Prostate gland (tissue), 2 donors: ENCODE measurements around the gene GNAZ. TPM values are rescaled to one million over a fixed set of nuclear protein-coding genes. Genes with fewer than 3 reads are reported as not detected.

Source experiments
- DNase-seq: peaks from one replicate; pipeline ENCODE4 v3.0.0-alpha.2; 2019; ENCODE audit warnings: low spot score
- H3K27ac ChIP-seq, 2 donors: fragments of 200-600 bp; sonication (generic); 2 replicates each; pipeline ENCODE4 v1.5.1; 2017 to 2019
- H3K27me3 ChIP-seq: fragments of 200-600 bp; sonication (generic); replicated peaks from 2 replicates; pipeline ENCODE4 v1.5.1; 2019; ENCODE audit not compliant: insufficient read depth
- H3K36me3 ChIP-seq, 2 donors: fragments of 200-600 bp; sonication (generic); 1 replicate in 1 of 2; 2 replicates in 1 of 2; pipeline versions ENCODE4 v1.5.1 to v1.8.1; 2017 to 2019
- H3K4me1 ChIP-seq: fragments of 200-600 bp; sonication (generic); replicated peaks from 2 replicates; pipeline ENCODE4 v1.5.1; 2019
- H3K4me3 ChIP-seq, 2 donors: fragments of 200-600 bp; sonication (generic); 2 replicates each; pipeline ENCODE4 v1.5.1; 2017 to 2019
- H3K9me3 ChIP-seq: fragments of 200-600 bp; sonication (generic); 2 replicates; pipeline ENCODE4 v1.5.1; 2017
- POLR2A ChIP-seq: fragments of 450-650 bp; IDR thresholded peaks from one replicate; pipeline ENCODE4 v1.6.1; 2016; ENCODE audit warnings: antibody characterized with exemption, mild to moderate bottlenecking
- POLR2AphosphoS5 ChIP-seq: sonication (generic); formaldehyde crosslinking; IDR thresholded peaks from one replicate; pipeline ENCODE4 v1.6.1; 2017; ENCODE audit warnings: antibody characterized with exemption
- WGBS: methylation state at CpG from one replicate; pipeline ENCODE4 v1.1.5; 2018; 5-methylcytosine and 5-hydroxymethylcytosine counted together
- intact Hi-C: fragments of 100-400 bp; cut with DNase I; formaldehyde crosslinking; loops from one replicate; pipeline ENCODE4 v1.14.2; 2022
- total RNA-seq, 2 donors: library from RNA; depleted of rRNA; stranded (reverse); fragments of >200 nt; gene quantifications; one replicate each; pipeline ENCODE4 v1.1.0, GENCODE V29; 2016
- TF ChIP-seq, protein P1 (sequence below), 4 experiments: fragments of 200-600 bp in 2 of 4; fragments of 450-650 bp in 2 of 4; sonication (generic) in 2 of 4; IDR thresholded peaks; 1 replicate in 3 of 4; 2 replicates in 1 of 4; pipeline ENCODE4 v1.5.1; 2016 to 2019; ENCODE audit warnings: antibody characterized with exemption in 4 of 4, mild to moderate bottlenecking in 2 of 4, moderate library complexity in 2 of 4

Gene GNAZ
- total RNA-seq, 2 donors from 2014 or later, result 5.7 to 22.6 TPM

GRCh38 chr22:23097412-23098229 is 27.3 kb downstream of the GNAZ start:
- no peak for TF ChIP-seq POLR2A
- TF ChIP-seq POLR2AphosphoS5, result no peak
- TF ChIP-seq, protein P1, sequence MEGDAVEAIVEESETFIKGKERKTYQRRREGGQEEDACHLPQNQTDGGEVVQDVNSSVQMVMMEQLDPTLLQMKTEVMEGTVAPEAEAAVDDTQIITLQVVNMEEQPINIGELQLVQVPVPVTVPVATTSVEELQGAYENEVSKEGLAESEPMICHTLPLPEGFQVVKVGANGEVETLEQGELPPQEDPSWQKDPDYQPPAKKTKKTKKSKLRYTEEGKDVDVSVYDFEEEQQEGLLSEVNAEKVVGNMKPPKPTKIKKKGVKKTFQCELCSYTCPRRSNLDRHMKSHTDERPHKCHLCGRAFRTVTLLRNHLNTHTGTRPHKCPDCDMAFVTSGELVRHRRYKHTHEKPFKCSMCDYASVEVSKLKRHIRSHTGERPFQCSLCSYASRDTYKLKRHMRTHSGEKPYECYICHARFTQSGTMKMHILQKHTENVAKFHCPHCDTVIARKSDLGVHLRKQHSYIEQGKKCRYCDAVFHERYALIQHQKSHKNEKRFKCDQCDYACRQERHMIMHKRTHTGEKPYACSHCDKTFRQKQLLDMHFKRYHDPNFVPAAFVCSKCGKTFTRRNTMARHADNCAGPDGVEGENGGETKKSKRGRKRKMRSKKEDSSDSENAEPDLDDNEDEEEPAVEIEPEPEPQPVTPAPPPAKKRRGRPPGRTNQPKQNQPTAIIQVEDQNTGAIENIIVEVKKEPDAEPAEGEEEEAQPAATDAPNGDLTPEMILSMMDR (IDR thresholded peaks at IDR 0.05), result no peak
- Histone ChIP-seq H3K9me3 (no peaks in the 10 kb centered on the region), H3K36me3 (no peaks in the 10 kb centered on the region), H3K4me1 (peaks cover 14% of the 10 kb centered on the region), H3K27me3 (no peaks in the 10 kb centered on the region), H3K4me3 (no peak overlapping the region), H3K27ac (peak overlapping the region; percentile 67 to 74)
- no peak for DNase-seq
- WGBS, result 90% methylated on average over 16 of the region's 16 CpGs
- intact Hi-C loops, result no loop called here

DNA sequence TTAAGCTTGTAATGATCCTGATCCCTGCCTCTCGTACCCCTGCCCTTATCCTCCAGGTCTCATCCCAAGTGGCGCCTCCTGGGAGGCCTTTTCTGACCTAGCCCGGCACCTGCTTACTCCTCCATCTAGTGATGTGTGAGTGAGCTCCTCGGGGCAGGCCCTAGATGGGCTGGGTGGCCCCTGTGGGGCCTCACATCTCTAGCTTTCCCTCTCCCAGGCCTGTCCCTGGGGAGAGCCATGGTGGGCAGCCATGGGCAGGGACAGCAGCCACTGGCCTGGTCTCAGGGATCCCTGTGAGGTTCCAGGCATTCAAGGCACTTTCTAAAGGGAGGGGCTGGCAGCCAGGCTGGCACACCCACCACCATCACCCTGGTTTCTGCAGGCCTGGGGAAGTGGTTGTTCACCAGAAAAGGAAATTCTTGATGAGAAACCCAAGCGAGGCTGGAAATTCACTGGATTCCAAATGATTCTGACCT is 27.9 kb downstream of the GNAZ start:
- Histone ChIP-seq H3K4me3 (no peak overlapping the region), H3K27ac (peak overlapping the region; percentile 67 to 74), H3K4me1 (peaks cover 14% of the 10 kb centered on the region), H3K9me3 (no peaks in the 10 kb centered on the region), H3K36me3 (no peaks in the 10 kb centered on the region), H3K27me3 (no peaks in the 10 kb centered on the region)
- TF ChIP-seq POLR2AphosphoS5 (no peak), POLR2A (no peak)
- TF ChIP-seq, protein P1 (IDR thresholded peaks at IDR 0.05), result no peak
- intact Hi-C loops, result no loop called here
- 74% methylated on average over 5 of the region's 5 CpGs for WGBS
- DNase-seq, result no peak

- peak; percentile 58 for DNase-seq
- no peaks in the 10 kb centered on the region for H3K27me3 ChIP-seq
- peaks cover 14% of the 10 kb centered on the region for H3K4me1 ChIP-seq
- intact Hi-C loops, result no loop called here
- TF ChIP-seq, protein P1 (IDR thresholded peaks at IDR 0.05), result no peak
- no peak for TF ChIP-seq POLR2A
- TF ChIP-seq POLR2AphosphoS5, result peak; percentile 44
- 20% methylated on average over 28 of the region's 28 CpGs for whole genome bisulfite sequencing
- no peak overlapping the region for H3K4me3 ChIP-seq
- H3K27ac ChIP-seq, result peak overlapping the region; percentile 67 to 74
- no peaks in the 10 kb centered on the region for H3K36me3 ChIP-seq
- H3K9me3 ChIP-seq, result no peaks in the 10 kb centered on the region
Observed at GRCh38 chr22:23098718-23099530, 28.6 kb downstream of the GNAZ start.

DNA sequence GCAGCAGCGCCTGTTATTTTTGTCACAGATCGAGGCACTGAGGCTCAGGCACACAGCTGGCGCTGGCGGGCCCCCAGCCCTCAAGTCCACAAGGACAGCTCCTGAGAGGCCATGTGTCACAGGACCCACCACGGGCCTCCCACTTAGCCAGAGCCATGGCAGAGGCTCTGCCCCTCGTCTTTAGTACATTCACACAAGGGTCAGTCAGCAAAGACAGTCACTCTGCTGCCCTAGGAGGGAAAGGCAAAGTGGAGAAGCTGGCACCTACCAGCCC is 29.1 kb downstream of the GNAZ start:
- Histone ChIP-seq H3K4me3 (no peak overlapping the region), H3K9me3 (no peaks in the 10 kb centered on the region), H3K27me3 (no peaks in the 10 kb centered on the region), H3K4me1 (peaks cover 14% of the 10 kb centered on the region), H3K36me3 (no peaks in the 10 kb centered on the region), H3K27ac (peak overlapping the region; percentile 67 to 74)
- DNase-seq, result no peak
- 90% methylated on average over 6 of the region's 6 CpGs for WGBS
- TF ChIP-seq POLR2A (no peak), POLR2AphosphoS5 (no peak)
- TF ChIP-seq, protein P1 (IDR thresholded peaks at IDR 0.05), result no peak
- intact Hi-C loops, result no loop called here
